Right lobe of liver (tissue), 6 donors: ENCODE measurements around the gene LRRFIP2. TPM values are rescaled to one million over a fixed set of nuclear protein-coding genes. Genes with fewer than 3 reads are reported as not detected.

Experiments used
- ATAC-seq, 4 donors: fragments of 200-7000 bp; cut with Tn5 transposase; one replicate each; pipeline ENCODE4 v1.9.1; 2020; ENCODE audit warnings: mild to moderate bottlenecking in 4 of 4, moderate library complexity in 4 of 4
- DNase-seq, 3 donors: peaks; one replicate each; pipeline ENCODE4 v3.0.0-alpha.2; 2020
- H3K27ac ChIP-seq, 3 donors: fragments of 200-600 bp; one replicate each; pipeline ENCODE4 v1.8.0; 2022
- H3K27me3 ChIP-seq, 2 donors: fragments of 200-600 bp; one replicate each; pipeline ENCODE4 v1.8.0; 2022
- H3K36me3 ChIP-seq, 4 donors: fragments of 200-600 bp; sonication (generic) in 1 of 4; one replicate each; pipeline versions ENCODE4 v1.5.1 to v1.8.0; 2017 to 2022; ENCODE audit warnings: control low read depth in 1 of 4
- H3K4me1 ChIP-seq, 4 donors: fragments of 200-600 bp; sonication (generic) in 1 of 4; one replicate each; pipeline versions ENCODE4 v1.5.1 to v1.8.0; 2017 to 2022; ENCODE audit warnings: control low read depth in 1 of 4
- H3K4me3 ChIP-seq, 3 donors: fragments of 200-600 bp; one replicate each; pipeline ENCODE4 v1.8.0; 2022
- H3K9me3 ChIP-seq, 4 donors: fragments of 200-600 bp; sonication (generic) in 1 of 4; one replicate each; pipeline versions ENCODE4 v1.5.1 to v1.8.0; 2017 to 2022; ENCODE audit warnings: control low read depth in 1 of 4
- POLR2A ChIP-seq: fragments of 450-650 bp; IDR thresholded peaks from one replicate; pipeline ENCODE4 v1.6.1; 2017; ENCODE audit warnings: antibody characterized with exemption, mild to moderate bottlenecking
- whole genome bisulfite sequencing: methylation state at CpG from one replicate; pipeline ENCODE4 v1.1.6; 2018; ENCODE audit warnings: low coverage, low lambda C conversion rate; ENCODE audit not compliant: insufficient coverage; ENCODE audit errors: missing lambda C conversion rate; 5-methylcytosine and 5-hydroxymethylcytosine counted together
- intact Hi-C, 2 donors: fragments of 100-400 bp; cut with DNase I; formaldehyde crosslinking; loops; one replicate each; pipeline versions ENCODE4 v1.11.2 to v1.14.1; 2022
- total RNA-seq, 6 experiments: library from RNA; depleted of rRNA in 2 of 6; stranded (reverse); fragments of >200 nt in 2 of 6; fragmentation: NEBNext Ultra II Directional in 3 of 6; extraction: Animal tissue kit (Norgen Biotek cat#: 25700) in 3 of 6; gene quantifications; one replicate each; pipeline versions ENCODE4 v1.1.0 to v1.2.4, GENCODE V29; 2016 to 2023
- TF ChIP-seq, protein P1 (sequence below), 4 donors: fragments of 200-600 bp in 3 of 4; fragments of 450-650 bp in 1 of 4; IDR thresholded peaks; one replicate each; pipeline versions ENCODE4 v1.5.1 to v1.8.0; 2016 to 2022; ENCODE audit warnings: antibody characterized with exemption in 4 of 4, mild to moderate bottlenecking in 2 of 4
- donor health status: DM: no; HTN: yes; CAD: no.
- donor health status: DM: no; HTN: no; CAD: no.
- donor health status: DM: no; HTN: no; CAD: no.
- donor health status: DM: no; HTN: yes; CAD: no.
- donor health status: DM: no; HTN: yes; CAD: no.

LRRFIP2 gene
- total RNA-seq, 6 experiments from 2014 or later, result 32.8 to 46.1 (median 39.6) TPM

DNA sequence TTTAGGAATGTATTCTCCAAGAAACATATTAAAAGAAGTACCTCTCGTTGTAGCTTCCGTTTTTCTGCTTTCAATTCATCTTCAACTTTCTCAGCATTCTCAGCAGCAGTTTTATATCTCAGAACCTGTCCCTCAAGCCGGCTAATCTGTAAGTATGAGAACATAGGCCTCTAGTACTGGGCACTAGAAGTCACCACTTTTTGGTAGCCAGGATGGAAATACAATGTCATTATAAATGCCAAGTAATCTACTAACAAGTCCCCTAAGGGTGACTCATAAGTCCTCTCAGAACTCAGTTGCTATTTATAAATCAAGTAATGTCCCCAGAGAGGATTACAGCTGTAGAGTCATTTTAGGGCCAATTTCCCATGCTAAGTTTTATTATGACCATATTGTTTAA lies 120.0 kb downstream of the LRRFIP2 start:
- peak overlapping the region in 1 of 3 donors; percentile 60 for H3K27ac ChIP-seq
- H3K9me3 ChIP-seq, result no peaks in the 10 kb centered on the region
- DNase-seq, result no peak
- H3K4me1 ChIP-seq, result peaks cover 0 to 14% (median 5%) of the 10 kb centered on the region in 4 donors
- TF ChIP-seq POLR2A, result no peak
- TF ChIP-seq, protein P1, sequence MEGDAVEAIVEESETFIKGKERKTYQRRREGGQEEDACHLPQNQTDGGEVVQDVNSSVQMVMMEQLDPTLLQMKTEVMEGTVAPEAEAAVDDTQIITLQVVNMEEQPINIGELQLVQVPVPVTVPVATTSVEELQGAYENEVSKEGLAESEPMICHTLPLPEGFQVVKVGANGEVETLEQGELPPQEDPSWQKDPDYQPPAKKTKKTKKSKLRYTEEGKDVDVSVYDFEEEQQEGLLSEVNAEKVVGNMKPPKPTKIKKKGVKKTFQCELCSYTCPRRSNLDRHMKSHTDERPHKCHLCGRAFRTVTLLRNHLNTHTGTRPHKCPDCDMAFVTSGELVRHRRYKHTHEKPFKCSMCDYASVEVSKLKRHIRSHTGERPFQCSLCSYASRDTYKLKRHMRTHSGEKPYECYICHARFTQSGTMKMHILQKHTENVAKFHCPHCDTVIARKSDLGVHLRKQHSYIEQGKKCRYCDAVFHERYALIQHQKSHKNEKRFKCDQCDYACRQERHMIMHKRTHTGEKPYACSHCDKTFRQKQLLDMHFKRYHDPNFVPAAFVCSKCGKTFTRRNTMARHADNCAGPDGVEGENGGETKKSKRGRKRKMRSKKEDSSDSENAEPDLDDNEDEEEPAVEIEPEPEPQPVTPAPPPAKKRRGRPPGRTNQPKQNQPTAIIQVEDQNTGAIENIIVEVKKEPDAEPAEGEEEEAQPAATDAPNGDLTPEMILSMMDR (IDR thresholded peaks at IDR 0.05), result no peak
- ATAC-seq, result peak in 1 of 4 donors; percentile 45
- WGBS, result 69% methylated on average over 3 of the region's 3 CpGs
- no peaks in the 10 kb centered on the region for H3K27me3 ChIP-seq
- H3K36me3 ChIP-seq, result peaks cover 3 to 60% (median 18%) of the 10 kb centered on the region in 4 donors
- H3K4me3 ChIP-seq, result no peak overlapping the region
- intact Hi-C loops, result no loop called here

DNA sequence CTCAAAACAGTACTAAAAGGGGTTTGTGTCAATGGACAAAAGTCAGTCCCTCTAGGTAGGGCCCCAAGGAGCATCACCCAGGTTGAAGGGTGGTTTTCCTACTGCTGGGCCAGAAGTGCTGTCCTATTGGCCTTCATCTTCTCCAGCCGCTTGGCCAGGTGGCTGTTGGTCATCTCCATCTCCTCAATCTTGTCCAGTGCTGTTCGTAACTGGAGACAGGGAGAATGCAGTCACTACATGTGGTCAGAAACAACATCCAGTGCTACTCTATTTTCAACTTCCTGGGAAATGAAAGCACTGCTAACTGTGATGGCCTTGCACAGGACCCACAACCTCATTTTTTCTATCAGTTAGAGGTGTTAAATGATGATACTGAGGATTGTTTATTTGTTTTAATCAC lies 120.6 kb downstream of the LRRFIP2 start:
- DNase-seq (no peak), ATAC-seq (peak in 2 of 4 donors; percentile 6 to 14)
- intact Hi-C loops, result no loop called here
- H3K4me3 ChIP-seq, result no peak overlapping the region
- H3K36me3 ChIP-seq, result peaks cover 3 to 62% (median 21%) of the 10 kb centered on the region in 4 donors
- no CpG with 5 or more reads among the region's 2 CpGs for WGBS
- no peaks in the 10 kb centered on the region for H3K9me3 ChIP-seq
- TF ChIP-seq, protein P1 (IDR thresholded peaks at IDR 0.05), result no peak
- TF ChIP-seq POLR2A, result no peak
- H3K27me3 ChIP-seq, result no peaks in the 10 kb centered on the region
- H3K27ac ChIP-seq, result peak overlapping the region in 1 of 3 donors; percentile 60
- H3K4me1 ChIP-seq, result peaks cover 0 to 14% (median 5%) of the 10 kb centered on the region in 4 donors

DNA sequence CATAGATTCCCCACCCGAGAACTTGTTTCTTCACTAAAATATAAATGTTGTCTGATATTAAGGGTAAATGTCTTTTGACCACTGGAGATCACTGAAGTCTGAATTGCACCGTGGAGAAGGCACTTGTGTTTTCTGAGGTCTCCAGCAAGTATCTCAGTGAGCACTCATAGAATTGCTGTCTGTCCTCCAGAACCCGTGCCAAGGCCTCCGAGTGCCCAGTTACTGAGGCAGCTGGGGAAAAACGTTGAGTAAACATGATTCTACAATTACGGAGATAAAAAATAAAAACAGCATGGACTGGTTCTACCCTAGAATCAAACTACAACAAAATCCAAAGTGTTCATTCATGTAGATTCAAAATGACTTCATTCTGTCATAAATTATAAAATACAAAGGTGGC lies 121.0 kb downstream of the LRRFIP2 start:
- H3K4me1 ChIP-seq, result peaks cover 0 to 14% (median 5%) of the 10 kb centered on the region in 4 donors
- WGBS, result 32% methylated on average over 6 of the region's 6 CpGs
- DNase-seq (peak; percentile 32 to 67 (median 60)), ATAC-seq (peak; percentile 40 to 74 (median 62))
- TF ChIP-seq, protein P1 (IDR thresholded peaks at IDR 0.05), result no peak
- TF ChIP-seq POLR2A, result no peak
- no peaks in the 10 kb centered on the region for H3K27me3 ChIP-seq
- H3K27ac ChIP-seq, result peak overlapping the region in 2 of 3 donors; percentile 10 to 60
- H3K9me3 ChIP-seq, result no peaks in the 10 kb centered on the region
- H3K4me3 ChIP-seq, result no peak overlapping the region
- H3K36me3 ChIP-seq, result peaks cover 3 to 62% (median 22%) of the 10 kb centered on the region in 4 donors
- intact Hi-C loops, result no loop called here

DNA sequence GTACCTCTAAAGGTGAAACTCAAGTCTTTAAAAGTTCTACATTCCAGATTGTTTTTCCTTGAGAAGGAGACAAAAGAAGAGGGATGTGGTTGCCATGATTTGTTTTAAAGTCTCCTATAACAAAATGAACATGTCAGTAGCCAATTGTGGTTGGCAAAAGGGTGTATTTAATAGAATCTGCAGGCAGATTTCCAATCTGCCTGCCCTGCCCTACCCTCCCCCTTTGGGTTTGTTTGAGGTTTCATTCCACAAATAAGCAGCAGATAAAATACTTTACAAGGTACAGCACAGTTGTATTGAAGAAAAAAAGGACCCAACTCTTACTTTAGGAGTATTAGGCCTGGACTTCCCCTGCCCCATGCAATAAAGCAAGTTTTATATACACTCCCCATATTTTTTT lies 121.5 kb downstream of the LRRFIP2 start:
- H3K27ac ChIP-seq, result peak overlapping the region in 2 of 3 donors; percentile 10 to 60
- H3K4me3 ChIP-seq, result no peak overlapping the region
- DNase-seq, result no peak
- H3K4me1 ChIP-seq, result peaks cover 0 to 14% (median 5%) of the 10 kb centered on the region in 4 donors
- H3K36me3 ChIP-seq, result peaks cover 3 to 60% (median 23%) of the 10 kb centered on the region in 4 donors
- ATAC-seq, result peak; percentile 73 to 87 (median 82)
- H3K27me3 ChIP-seq, result no peaks in the 10 kb centered on the region
- intact Hi-C loops, result no loop called here
- TF ChIP-seq, protein P1 (IDR thresholded peaks at IDR 0.05), result no peak
- TF ChIP-seq POLR2A, result no peak
- H3K9me3 ChIP-seq, result no peaks in the 10 kb centered on the region
